ENCODE data around the gene KRTAP29-1.
"Not testable (repeated sequence)": the region's sequence is repeated elsewhere in the genome, so short reads cannot be mapped to it uniquely, and the experiment has no call there.

The KRTAP29-1 gene

GRCh38 chr17:41296846-41297245, 5.8 kb downstream of the KRTAP29-1 start:
- no peak for FAIRE-seq

GRCh38 chr17:41294016-41294415, 8.6 kb downstream of the KRTAP29-1 start:
- no peak for FAIRE-seq

DNA sequence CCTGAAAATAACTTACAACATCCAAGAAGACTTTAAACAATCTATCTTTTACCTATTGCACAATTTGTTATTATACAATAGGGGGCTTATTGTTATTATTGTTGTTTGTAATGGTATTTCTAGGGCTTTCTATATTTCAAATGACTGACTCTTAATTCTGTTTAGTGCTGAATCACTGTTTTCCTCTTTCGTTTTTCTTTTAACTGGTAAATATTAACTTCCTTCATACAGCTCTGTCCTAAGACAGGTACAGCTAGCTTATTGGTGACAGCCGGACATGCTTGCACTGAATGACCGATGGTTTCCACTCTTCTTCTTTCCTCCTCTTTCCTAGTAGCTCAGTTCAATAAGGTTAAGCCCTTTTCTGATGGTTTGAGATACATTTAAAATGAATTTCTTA, 15.6 kb downstream of the KRTAP29-1 start:
- FAIRE-seq = no peak

DNA sequence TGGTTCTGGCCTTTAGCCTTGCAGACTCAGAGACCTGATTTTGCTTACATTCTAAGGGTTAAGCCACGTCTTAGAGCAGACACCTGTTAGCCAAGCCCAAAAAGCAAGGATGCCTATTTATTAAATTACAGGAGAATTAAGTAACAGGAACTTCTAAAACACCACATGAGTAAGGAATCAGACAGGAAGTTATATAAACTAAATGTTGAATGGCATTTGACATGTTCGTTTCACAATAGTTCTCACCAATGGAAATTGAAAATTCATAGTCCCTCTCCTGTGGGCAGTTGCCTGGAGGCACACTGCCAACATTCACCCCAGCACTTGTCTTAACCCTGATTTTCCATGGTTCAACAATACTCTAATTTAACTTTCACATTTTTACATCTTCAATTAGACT, 18.1 kb downstream of the KRTAP29-1 start:
- no peak for FAIRE-seq

DNA sequence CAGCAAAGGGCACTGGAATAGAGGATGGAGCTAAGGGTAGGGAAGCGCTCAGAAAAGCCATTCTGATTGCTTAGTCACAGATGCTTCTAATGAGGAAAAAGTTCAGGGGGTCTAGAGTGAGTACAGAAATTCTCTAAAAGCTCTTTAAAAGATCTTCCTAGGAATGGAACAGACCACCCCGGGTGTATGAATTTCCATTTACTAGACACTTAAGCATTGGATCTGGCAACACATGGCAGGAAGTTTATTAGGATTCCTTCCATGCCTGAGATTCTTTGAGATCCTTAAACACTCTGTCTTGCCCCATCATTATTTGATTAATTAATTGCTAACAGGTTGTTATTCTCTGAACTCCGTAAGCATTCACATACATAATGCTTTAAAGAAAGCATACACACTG, 18.6 kb downstream of the KRTAP29-1 start:
- FAIRE-seq = no peak

- FAIRE-seq = no peak
Observed at GRCh38 chr17:41278176-41278955, 24.3 kb downstream of the KRTAP29-1 start.

GRCh38 chr17:41275648-41276190, 26.9 kb downstream of the KRTAP29-1 start, which contains the start of gene KRTAP9-7:
KRTAP9-7 (plus strand) TSS chr17:41275698; CDS start chr17:41275698, 0 bp downstream.
- not testable (repeated sequence) for FAIRE-seq

DNA sequence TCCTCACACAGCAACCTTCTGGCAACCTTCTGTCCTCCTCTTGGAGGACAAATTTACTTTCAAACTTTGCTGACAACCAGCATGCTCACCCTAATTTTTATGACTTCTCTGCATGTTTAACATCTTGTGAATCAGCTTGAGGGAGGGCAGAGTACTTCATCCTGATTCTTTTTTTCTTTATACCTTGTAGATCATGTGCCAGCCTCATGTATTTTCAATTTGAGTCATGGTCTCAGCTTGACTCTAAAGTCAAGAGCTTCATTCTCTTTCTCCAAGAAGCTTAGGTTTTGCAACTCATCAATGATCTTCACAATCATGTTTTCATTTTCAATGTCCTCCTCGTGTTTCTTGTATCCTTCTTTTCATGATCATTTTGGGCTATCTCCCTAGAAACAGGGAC, 30.8 kb downstream of the KRTAP29-1 start:
- FAIRE-seq = no peak

DNA sequence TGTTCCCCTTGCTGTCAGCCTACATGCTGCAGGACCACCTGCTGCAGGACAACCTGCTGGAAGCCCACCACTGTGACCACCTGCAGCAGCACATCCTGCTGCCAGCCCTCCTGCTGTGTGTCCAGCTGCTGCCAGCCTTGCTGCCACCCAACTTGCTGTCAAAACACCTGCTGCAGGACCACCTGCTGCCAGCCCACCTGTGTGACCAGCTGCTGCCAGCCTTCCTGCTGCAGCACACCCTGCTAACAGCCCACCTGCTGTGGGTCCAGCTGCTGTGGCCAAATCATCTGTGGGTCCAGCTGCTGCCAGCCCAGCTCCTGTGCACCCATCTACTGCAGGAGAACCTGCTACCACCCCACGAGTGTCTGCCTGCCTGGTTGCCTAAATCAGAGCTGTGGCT, 31.3 kb downstream of the KRTAP29-1 start:
- not testable (repeated sequence) for FAIRE-seq

DNA sequence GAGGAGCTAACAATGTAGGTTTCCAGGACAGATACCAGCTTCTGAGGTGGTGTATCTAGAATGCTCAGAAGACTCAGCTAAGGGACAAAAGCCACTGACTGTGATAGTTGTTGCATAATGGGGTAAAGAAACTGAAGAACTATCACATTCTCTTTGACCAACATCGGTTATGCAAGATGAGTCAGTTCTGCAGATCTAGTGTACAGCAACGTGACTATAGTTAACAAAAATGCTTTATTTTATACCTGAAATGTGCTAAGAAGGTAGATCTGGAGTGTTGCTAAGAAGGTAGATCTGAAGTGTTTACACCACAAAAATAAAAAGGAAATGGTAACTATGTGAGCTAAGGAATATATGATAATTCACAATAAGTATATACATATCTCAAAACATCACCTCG, 34.9 kb downstream of the KRTAP29-1 start:
- FAIRE-seq = no peak

DNA sequence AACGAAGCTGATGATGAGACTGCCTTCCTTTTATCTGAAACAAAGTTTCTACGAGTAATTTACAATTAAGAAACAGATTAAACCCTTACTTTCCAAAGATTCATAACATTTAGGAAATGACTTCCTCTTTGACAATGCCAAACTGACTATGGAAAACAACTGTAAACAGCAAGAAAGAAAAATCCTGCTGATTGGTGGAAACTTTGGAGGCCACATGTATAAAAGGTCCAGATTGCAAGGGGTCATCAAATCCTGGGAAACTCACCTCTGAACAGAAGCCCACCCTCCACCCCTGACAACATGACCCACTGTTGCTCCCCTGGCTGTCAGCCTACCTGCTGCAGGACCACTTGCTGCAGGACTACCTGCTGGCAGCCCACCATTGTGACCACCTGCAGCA, 37.6 kb downstream of the KRTAP29-1 start, which contains the start of gene KRTAP9-6:
Gene KRTAP9-6 (plus strand): TSS at position 301 of the 400 bp plus-strand sequence. CDS start 0 bp downstream, at position 301.
- FAIRE-seq = no peak

DNA sequence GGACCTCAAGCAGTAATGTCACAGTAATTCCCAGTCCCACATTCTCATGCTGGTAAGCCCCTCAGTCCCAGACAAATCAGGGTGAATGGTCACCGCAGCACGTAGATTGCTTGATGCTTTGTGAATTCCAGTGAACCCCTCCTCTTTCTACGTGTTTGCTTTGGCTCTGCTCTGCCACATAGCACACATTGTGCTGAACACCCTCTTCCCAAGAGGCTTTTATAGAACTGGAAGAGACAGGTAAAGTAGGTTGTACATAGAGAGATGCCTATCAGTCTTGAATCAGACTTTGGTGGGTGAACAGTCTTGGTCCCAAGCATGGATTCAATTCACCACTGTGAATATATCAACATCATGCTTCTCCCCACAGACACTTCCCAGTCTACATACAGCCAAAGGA, 38.1 kb downstream of the KRTAP29-1 start:
- FAIRE-seq = no peak

GRCh38 chr17:41263212-41263611, 39.4 kb downstream of the KRTAP29-1 start:
- FAIRE-seq = no peak

GRCh38 chr17:41258406-41258805, 44.2 kb downstream of the KRTAP29-1 start:
- no peak for FAIRE-seq

DNA sequence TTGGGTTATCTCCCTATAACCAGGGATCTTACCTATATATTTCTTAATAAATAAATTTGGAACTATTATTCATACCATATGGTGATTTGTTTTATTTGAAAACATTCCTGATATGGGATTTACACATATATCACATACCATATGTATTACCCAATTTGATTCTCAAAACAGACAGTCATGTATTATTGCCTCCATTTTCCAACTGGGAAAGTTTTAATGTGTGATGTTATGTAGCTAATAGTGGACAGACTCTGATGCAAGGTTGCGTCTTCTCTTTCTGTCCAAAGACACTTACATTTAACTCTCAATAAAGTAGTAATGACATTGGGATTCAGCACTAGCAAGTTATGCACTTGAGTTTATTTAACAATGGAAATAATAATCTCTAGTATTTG, 46.4 kb downstream of the KRTAP29-1 start:
- no peak for FAIRE-seq

DNA sequence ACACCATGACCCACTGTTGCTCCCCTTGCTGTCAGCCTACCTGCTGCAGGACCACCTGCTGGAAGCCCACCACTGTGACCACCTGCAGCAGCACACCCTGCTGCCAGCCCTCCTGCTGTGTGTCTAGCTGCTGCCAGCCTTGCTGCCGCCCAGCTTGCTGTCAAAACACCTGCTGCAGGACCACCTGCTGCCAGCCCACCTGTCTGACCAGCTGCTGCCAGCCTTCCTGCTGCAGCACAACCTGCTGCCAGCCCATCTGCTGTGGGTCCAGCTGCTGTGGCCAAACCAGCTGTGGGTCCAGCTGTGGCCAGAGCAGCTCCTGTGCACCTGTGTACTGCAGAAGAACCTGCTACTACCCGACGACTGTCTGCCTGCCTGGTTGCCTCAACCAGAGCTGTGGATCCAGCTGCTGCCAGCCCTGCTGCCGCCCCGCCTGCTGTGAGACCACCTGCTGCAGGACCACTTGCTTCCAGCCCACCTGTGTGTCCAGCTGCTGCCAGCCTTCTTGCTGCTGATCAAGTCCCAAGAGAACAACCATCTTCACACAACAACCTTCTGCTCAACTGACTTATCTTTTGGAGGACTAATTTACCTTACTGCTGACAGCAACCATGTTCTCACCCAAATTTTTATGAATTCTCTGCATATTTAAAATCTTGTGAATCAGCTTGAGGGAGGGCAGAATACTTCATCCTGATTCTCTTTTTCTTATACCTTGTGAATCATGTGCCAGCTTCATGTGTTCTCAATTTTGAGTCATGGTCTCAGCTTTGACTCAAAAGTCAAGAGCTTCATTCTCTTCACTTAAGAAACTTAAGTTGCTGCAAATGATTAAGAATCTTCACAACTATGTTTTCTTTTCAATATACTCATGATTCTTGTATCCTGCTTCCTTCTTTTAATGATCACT, 47.0 kb downstream of the KRTAP29-1 start, which contains the start of gene KRTAP9-9:
Gene KRTAP9-9 (plus strand): TSS at position 4 of the 910 bp plus-strand sequence.
- not testable (repeated sequence) for FAIRE-seq

DNA sequence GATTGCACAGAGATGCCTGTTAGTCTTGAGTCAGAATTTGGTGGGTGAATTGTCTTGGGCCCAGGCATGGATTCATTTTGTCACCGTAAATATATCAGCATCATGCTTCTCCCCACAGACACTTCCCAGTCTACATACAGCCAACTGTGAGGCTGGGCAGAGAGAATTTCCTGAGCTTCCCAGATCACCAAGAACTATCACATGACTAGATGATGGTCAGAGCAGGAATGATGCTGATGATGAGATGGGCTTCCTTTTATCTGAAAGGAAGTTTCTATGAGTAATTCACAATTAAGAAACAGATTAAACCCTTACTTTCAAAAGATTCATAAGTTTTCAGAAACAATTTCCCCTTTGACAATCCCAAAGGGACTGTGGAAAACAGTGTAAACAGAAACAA, 47.8 kb downstream of the KRTAP29-1 start:
- FAIRE-seq = no peak

All from endometrium (tissue), 2 donors.